Left forelimb (tissue), 1 donor: ENCODE data around the gene TSPEAR.
"Not testable (repeated sequence)": the region's sequence is repeated elsewhere in the genome, so short reads cannot be mapped to it uniquely, and the experiment has no call there.

Experiments used
- DNase-seq: peaks from one replicate; pipeline ENCODE4 v3.0.0-alpha.2; 2018; ENCODE audit warnings: low spot score

TSPEAR gene

GRCh38 chr21:44585892-44586291, 125.5 kb downstream of the TSPEAR start:
- no peak for DNase-seq

- DNase-seq, result no peak
These were observed 127.6 kb downstream of the TSPEAR start for GRCh38 chr21:44583800-44584147.

- DNase-seq, result no peak
These were observed 128.1 kb downstream of the TSPEAR start for GRCh38 chr21:44583089-44583799.

- DNase-seq, result no peak
These were observed 129.3 kb downstream of the TSPEAR start for GRCh38 chr21:44582055-44582454.

GRCh38 chr21:44581158-44581557, 130.2 kb downstream of the TSPEAR start:
- DNase-seq, result no peak

GRCh38 chr21:44580231-44580821, 131.0 kb downstream of the TSPEAR start, which contains the start of gene KRTAP10-5:
KRTAP10-5 (minus strand) TSS chr21:44580604; CDS start chr21:44580578, 26 bp downstream.
- DNase-seq, result not testable (repeated sequence)

GRCh38 chr21:44579833-44580144, 131.6 kb downstream of the TSPEAR start:
- no peak for DNase-seq

- no peak for DNase-seq
These were observed 132.1 kb downstream of the TSPEAR start for GRCh38 chr21:44579056-44579832.

GRCh38 chr21:44578371-44579055, 132.9 kb downstream of the TSPEAR start:
- no peak for DNase-seq

- DNase-seq, result no peak
These were observed 135.3 kb downstream of the TSPEAR start for GRCh38 chr21:44576025-44576420.

- no peak for DNase-seq
These were observed 135.9 kb downstream of the TSPEAR start for GRCh38 chr21:44575307-44576024.

GRCh38 chr21:44574457-44575306, 136.7 kb downstream of the TSPEAR start:
- DNase-seq, result no peak

GRCh38 chr21:44573630-44574456, 137.5 kb downstream of the TSPEAR start, which contains the start of gene KRTAP10-4:
KRTAP10-4 (plus strand) TSS chr21:44573729; CDS start chr21:44573759, 30 bp downstream.
- not testable (repeated sequence) for DNase-seq

- DNase-seq, result no peak
These were observed 138.3 kb downstream of the TSPEAR start for GRCh38 chr21:44572959-44573583.

- no peak for DNase-seq
These were observed 139.3 kb downstream of the TSPEAR start for GRCh38 chr21:44571844-44572782.

GRCh38 chr21:44571296-44571695, 140.1 kb downstream of the TSPEAR start:
- DNase-seq, result no peak

- DNase-seq, result no peak
These were observed 141.4 kb downstream of the TSPEAR start for GRCh38 chr21:44569861-44570517.
